Frontal cortex (tissue), 4 donors: ENCODE measurements around the gene CYP17A1. TPM values are rescaled to one million over a fixed set of nuclear protein-coding genes. Genes with fewer than 3 reads are reported as not detected.

Experiments
- DNase-seq, 2 donors: peaks; one replicate each; pipeline ENCODE4 v3.0.0; 2012; ENCODE audit warnings: low spot score in 2 of 2
- FAIRE-seq: peaks from 2 replicates; lab custom pipeline; 2012; peaks lifted over from hg19 to GRCh38; lab: Jason Lieb, UNC
- total RNA-seq: library from RNA; depleted of rRNA; stranded (reverse); fragments of >200 nt; gene quantifications from one replicate; pipeline ENCODE4 v1.2.3, GENCODE V29; 2014
- donor health status: control.
- donor health status: control.
- donor health status: control.

Gene CYP17A1
- total RNA-seq, 1 donor from 2014 or later, result not detected

DNA sequence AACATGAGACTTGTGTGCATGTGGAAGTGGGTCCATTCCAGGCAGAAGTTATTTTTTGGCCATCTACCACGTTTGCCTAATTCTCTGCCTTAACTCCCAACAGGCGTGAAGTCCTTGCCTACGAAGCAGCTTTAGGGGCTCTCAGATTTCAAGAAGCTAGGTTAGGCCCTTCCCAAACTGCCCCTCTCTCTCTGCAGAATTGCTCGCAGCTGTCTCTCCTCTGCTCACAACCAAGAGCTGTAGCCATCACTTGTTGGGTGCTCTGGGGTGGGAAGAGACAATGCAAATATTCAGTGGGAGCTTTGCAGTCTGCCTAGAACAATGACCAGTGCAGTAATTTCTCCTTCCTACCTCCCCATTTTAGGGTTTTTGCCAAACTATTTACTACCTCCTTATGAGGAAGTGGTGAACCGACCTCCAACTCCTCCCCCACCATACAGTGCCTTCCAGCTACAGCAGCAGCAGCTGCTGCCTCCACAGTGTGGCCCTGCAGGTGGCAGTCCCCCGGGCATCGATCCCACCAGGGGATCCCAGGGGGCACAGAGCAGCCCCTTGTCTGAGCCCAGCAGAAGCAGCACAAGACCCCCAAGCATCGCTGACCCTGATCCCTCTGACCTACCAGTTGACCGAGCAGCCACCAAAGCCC is 24.9 kb downstream of the CYP17A1 start:
- FAIRE-seq (no peak), DNase-seq (no peak)

DNA sequence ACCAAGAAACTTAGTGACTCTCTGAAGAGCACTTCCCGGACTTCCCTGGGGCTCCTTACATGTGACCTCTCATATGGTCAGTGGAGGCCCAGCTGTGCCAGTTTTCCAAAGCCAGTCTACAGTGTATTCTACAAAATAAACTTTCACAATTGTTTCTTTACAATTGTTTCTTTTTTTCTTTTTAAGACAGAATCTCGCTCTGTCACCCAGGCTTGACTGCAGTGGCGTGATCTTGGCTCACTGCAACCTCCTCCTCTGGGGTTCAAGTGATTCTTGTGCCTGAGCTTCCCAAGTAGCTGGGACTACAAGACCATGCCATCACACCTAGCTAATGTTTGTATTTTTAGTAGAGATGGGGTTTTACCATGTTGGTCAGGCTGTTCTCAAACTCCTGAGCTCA is 25.9 kb downstream of the CYP17A1 start:
- no peak for FAIRE-seq

DNA sequence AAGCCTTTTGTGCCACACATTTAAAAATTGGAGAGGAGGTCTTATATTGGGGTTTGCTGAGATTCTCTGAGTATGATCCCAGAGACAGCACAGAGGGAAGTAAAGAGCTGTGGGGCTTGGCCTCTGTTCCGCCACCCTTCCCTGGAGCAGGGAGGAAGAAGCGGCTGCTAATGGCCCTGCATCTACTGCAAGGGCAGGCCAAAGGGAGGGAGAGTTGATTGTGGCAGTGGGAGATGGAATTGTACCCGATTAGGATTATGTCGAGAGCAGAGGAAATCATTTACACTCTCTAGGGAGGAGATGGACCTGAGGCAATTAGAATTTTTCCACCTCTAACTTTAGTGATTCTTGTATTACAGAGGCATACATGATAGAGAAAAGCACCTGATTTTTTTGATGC is 28.8 kb downstream of the CYP17A1 start:
- no peak for FAIRE-seq

More for the DNA sequence above, 25.9 kb downstream of the CYP17A1 start:
- no peak for DNase-seq

DNA sequence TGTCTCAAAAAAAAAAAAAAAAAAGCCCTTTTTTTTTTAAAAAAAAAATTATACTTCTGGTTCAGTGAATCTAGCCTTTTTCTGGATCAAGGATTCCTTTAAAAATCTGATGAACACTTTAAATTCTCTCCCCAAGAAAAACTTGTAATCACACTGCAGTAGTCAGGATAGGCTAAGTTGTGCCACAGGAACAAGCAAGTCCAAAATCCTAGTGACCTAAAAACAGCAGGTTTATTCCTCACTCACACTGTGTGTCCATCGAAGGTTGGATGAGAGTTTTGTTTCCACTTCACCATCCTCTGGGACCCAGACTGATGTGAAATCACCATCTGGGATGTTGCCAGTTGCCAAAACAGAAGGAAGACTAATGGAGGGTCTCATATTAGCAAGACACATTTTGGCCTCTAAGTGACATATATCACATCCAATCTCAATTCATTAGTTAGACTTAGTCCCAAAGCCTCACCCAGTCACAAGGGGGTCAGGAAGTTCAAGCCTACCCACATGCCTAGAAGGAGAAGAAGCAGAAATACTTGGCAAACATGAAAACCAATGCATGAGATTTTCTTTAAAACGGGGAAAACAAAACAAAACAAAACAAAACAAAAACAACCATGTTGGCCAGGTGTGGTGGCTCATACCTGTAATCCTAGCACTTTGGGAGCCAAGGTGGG is 32.7 kb downstream of the CYP17A1 start:
- FAIRE-seq, result no peak

More for the DNA sequence above, 28.8 kb downstream of the CYP17A1 start:
- no peak for DNase-seq

DNA sequence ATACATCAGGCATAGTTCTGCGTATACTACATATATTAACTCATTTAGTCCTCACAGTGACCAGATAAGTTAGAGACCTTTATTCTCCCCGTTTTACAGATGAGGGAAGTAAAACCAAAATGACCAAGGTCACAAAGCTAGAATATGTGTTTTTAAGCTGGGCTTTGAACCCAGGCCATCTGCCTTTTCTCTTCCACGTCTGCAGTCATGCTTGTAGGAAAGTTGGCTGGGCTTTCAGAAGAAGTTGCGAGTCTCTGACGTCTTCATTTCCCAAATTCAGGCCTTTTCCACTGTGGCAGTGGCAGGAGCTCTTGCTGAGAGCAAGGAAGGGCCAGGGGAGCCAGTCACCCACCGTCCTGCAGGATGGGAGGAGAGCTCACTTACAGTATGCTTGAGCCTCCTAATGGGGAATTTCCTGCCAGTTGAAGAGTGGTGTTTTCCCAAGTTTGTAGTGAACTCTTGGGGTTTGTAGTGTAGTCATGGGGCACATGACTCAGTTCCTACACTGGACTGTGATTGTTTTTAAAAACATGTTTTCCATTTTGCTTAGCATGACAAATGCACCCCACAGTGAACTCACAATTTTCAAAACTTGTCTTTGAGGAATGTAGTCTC is 34.2 kb downstream of the CYP17A1 start:
- DNase-seq (no peak), FAIRE-seq (no peak)

More for the DNA sequence above, 32.7 kb downstream of the CYP17A1 start:
- DNase-seq, result no peak

DNA sequence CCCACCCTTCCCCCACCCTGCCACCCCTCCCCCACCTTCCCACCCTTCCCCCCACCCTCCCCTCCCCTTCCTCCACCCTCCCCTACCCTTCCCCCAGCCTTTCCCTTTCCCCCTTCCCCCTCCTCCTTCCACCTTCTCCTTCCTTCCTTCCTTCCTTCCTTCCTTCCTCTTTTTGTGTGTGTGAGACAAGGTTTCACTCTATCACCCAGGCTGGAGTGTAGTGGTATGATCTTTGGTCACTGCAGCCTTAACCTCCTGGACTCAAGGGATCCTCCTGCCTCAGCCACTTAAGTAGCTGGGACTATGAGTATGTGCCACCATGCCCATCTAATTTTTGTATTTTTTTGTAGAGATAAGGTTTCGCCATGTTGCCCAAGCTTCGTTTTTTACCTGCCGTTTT is 35.2 kb downstream of the CYP17A1 start:
- no peak for DNase-seq
- no peak for FAIRE-seq

DNA sequence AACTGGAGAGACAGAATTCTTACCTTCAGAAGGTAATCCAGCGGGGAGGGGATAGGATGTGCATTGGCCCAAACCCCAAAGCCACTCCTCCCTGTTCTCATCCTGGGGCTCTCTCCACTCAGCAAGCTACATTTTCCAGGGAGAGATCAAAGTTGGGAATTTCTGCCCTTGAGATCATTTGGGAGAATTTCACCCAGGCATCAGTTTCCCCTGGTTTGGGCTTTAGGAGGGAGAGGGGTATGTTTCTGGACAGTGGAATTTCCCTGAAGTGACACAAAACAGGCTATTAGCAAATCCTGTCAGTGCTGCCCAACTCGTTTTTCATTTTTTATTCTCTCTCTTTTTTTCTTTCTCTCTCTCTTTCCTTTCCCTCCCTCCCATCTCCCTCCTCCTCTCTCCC is 35.7 kb downstream of the CYP17A1 start:
- DNase-seq, result no peak

DNA sequence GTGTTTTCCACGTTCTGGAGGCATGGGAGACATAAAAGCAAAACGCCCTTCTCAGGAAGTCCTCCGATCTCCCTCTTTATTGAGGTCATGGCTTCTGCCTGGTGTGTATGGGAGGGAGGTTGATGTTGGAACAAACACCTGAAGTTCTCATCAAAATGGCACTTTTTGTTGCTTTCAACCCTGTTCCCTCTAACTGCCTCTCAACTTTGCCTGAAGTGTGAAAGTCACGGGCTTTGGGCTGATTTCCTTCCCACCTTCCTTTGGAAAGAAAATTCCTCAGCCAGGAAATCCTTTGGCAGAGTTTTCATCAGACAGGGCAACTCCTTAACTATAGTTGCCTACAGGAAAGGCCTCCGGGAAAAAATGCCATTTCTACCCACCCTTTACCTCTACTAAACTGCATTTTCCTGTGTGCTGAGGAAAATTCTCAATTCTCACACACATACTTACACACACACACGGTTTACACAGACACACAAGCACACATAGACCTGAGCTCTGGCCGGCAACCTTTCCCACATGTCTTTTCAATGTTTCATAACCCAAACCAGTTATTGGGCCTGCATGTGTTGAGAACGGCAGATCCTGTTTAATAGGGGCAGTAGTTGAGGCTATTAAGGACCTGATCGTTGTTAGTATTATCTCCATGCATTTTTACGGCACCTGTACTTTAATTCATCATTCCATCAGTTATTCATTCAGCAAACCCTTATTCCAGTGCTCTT is 36.4 kb downstream of the CYP17A1 start:
- FAIRE-seq (no peak), DNase-seq (no peak)

More for the DNA sequence above, 35.7 kb downstream of the CYP17A1 start:
- no peak for FAIRE-seq

DNA sequence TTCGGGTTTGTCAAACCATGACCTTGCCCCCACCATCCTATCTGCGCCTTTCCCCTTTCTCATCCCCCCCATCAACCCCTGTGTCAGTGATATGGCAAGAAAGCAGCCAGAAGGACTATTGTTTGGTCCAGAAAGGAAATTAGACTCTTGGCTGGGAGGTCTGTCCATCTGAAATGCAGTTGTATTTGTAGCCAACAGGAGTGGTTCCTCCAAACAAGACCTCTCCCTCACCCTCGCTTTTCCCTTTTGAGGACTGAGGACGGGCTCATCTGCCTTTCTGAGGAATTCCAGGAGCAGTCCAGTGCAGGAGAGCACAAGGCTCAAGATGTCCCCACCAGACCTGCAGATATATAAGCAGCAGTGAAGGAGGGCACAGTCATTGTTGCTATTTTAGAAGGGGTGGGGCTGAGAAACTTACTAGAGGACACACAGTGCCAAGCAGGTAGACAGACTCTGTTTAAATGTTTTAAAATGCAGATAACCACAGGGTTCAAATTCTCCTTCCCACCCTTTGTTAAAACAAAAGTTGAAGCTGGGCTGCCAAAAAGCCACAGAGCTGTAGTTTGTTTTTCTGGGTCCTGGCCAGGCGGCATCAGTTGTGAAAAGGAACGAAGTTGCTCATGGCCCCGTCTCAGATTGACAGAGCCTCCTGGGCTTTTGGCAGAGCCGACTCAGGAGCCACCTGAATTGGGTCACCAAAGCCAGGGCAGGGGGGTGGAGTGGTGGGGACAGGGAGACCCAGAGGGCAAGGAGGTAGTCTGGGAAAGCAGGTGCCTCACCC is 37.3 kb downstream of the CYP17A1 start:
- no peak for FAIRE-seq
- no peak for DNase-seq

DNA sequence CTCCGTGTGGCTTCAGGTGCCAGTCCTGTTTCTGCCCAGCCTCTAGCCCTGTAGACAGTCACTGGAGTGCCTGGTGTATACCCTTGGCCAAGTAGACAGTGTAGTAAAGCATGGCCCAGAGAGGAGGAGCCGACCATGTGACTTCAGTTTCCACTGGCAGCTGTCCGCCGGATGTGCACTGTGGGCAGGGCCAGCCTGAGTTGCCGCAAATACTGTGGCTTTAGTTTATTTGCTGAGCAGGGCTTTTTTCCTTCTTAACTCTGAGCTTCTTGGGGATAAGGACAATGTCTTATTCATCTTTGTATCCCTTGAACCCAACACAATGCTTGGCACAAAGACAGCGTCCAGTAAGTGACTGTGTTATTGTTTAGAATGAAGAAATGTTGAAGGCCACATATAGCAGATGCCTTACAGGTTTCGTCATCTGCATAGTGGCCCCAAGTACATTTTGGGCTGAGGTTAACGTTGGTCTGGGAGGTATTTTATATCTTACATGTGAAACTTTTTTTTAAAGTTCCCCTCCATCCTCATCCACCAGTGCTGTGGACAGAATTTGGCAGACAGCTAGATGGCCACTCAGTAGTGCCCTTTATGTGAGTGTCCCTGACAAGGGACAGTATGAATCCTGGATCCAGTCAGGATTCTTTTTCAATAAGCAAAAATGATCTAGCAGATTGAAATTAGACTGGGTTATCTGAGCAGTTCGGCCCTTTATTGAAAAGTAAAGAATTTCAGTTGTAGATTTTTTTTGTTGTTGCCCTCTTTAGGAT is 40.6 kb downstream of the CYP17A1 start:
- no peak for FAIRE-seq
- peak; percentile 33 to 61 for DNase-seq

DNA sequence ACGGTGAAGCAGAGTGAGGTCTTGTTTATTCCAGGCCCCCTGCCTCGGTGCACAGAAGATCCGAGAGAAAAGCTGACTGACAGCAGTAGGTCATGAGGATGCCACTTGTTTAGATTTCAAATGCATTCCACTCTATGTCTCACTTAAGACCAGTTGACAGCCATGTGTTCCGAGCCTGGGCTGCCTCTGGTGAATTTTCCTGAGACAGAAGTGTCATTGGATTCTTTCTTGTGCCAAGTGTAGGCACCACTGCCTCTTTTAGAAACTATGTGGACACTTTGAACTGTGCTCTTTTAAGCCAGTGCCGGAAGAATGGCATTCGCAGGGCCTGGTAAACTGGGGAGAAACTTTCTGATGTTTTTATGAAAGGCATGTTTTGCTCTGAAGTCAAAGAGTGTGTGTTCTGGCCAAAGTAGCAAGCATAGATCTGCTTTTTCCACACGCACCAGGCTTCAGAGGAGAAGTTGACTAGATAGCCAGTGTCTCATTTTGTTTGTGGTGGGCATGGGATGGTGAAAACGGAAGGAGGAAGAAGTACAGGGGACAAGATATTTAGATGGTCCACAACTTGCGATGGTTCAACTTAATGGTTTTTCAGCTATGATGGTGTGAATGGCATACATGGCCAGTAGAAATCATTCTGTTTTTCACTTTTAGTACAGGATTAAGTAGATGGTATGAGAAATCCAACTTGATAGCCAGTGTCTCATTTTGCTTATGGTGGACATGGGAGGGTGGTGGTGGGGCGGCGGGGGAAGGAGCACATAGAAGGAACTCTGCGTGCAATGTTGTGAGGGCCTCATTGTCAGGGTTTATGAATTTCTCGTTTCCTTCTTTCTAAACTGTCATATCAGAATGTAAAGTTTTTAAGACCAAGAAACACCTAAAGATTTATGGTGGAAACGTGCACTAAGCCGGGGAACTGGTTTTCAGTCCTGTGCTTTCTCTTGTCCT is 41.5 kb downstream of the CYP17A1 start:
- no peak for DNase-seq
- FAIRE-seq, result no peak

DNA sequence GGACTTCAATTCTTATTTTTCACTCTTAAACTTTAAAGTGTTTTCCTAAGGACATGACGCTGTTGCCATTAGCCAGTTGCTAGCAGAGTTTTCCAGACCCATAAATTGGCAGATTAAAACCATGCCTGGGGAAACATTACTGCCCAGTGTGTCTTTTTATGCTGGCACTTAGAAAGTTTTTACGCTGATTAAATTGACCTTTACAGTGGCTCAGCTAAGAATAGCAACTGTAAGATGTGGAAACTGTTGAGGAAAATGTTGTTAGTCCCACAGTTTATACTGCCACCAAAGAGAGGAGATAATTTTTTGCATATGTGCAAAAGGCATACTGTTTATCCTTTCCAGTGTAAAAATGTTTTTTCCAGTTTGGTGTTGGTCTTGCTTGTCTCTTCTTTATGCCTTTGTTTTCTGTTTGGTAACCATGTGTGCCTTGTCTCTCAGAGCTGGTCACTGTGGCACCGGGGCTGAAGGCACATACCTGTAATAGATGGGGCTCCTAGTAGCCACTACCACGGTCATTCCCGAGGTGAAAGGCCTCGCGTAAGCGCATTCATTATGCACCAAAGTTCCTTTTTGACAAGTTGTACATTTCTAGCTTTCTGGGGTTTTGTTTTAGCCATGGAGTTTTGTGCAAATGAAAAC is 45.3 kb downstream of the CYP17A1 start:
- DNase-seq, result no peak
- FAIRE-seq, result no peak

DNA sequence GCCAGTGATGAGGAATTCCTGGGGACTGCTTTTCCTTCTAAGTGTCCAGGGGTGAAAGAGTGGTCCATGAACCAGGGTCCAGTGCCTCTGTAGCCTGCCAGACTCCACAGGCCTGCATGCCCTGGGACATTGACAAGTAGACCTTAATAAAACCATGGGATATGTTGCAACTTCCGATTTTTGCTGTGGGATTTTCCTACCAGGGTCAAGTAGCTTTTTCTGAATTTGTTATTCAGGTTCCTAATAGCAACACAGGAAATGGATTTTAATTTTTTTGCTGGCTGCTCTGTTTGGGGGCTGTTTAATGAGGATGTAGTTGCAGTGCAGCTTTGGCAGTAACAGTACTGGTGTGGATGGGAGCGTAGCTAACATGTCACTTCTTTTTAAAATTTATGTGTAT is 51.4 kb downstream of the CYP17A1 start:
- DNase-seq (no peak), FAIRE-seq (no peak)

DNA sequence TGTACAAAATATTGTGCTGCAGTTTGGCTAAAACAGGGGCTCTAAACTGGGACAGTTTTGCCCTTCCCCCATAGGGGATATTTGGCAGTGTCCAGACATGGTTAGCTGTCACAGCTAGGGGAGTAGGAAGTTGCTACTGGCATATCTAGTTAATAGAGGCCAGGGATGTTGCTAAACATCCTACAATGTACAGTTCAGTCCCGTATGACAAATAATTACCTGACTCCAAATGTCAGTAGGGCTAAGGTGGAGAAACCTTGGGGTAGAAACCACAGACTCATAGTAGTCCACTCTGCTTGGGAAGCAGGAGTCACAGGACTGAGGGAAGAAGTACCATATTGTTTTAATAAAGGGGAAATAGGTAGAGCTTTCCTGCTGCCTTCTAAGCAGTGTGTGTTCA is 53.6 kb downstream of the CYP17A1 start:
- DNase-seq (no peak), FAIRE-seq (no peak)

DNA sequence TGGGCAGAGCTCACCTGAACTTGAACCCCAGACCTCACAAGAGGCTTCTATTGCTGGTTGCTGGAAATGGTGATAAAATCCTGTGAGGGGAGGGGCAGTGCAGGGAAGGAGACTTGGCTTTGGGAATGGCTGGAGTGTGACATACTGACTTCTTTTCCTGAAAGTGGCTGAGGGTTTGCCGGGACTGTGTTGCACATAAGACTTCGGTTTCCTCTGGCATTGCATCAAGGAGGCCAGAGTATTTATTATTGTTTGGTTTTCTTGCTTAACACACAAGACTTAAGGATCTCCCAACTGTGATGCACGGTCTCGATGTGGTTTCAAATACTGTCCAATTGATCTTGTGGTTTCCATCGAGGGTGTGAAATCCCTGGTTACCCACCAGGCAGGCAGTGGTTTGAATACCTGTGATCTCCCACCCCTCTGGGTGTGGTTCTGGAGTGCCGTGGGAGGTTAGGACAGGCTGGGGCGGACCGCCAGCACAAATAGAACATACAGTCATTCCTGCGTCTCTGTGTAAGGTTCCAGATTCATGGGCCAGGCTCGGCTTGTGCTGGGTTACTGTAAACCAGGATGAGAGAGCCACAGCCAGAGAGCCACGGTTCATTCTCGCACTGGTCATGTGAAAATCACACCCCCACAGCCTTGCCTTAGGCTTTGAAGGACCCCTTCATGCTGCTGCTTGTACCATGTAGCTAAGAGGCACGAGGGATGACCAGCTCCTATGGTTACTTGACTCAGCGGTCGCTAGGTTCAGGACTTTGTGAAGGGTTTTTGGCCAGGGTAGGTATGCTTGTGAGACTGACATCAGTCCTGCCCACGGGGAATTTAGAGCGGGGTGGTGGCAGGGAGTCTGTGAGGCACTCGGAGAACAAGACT is 54.3 kb downstream of the CYP17A1 start:
- no peak for FAIRE-seq
- no peak for DNase-seq

DNA sequence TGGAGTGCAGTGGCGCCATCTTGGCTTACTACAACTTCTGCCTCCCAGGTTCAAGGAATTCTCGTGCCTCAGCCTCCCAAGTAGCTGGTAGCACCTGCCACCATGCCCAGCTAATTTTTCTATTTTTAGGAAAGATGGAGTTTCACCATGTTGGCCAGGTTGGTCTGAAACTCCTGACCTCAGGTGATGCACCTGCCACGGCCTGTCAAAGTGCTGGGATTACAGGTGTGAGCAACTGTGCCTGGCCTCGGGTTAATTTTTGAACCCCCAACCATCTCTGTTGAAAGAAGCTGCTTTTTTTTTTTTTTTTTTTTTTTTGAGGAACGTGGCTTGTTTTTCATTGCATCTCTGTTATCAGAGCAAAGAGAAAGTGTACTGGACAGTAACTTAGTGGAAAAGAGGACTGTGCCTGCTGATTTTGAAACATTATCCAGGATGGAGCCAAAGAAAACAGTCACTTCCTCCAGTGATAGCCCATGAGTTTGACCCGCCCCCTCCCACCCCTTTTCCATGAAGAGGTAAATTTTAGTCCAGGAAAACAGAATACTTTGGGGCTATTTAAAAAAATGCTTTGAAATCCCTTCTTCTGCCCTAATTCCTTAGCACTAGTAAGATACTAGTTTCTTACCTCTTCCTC is 55.2 kb downstream of the CYP17A1 start:
- FAIRE-seq, result no peak
- DNase-seq, result no peak
